Frontal cortex (tissue), 4 donors: ENCODE measurements around the gene LPP. TPM values are rescaled to one million over a fixed set of nuclear protein-coding genes. Genes with fewer than 3 reads are reported as not detected.
"Not testable (repeated sequence)": the region's sequence is repeated elsewhere in the genome, so short reads cannot be mapped to it uniquely, and the experiment has no call there.

Source experiments
- DNase-seq, 2 donors: peaks; one replicate each; pipeline ENCODE4 v3.0.0; 2012; ENCODE audit warnings: low spot score in 2 of 2
- FAIRE-seq: peaks from 2 replicates; lab custom pipeline; 2012; peaks lifted over from hg19 to GRCh38; lab: Jason Lieb, UNC
- total RNA-seq: library from RNA; depleted of rRNA; stranded (reverse); fragments of >200 nt; gene quantifications from one replicate; pipeline ENCODE4 v1.2.3, GENCODE V29; 2014
- donor health status: control.
- donor health status: control.
- donor health status: control.

The LPP gene
- total RNA-seq, 1 donor from 2014 or later = 6.5 TPM

DNA sequence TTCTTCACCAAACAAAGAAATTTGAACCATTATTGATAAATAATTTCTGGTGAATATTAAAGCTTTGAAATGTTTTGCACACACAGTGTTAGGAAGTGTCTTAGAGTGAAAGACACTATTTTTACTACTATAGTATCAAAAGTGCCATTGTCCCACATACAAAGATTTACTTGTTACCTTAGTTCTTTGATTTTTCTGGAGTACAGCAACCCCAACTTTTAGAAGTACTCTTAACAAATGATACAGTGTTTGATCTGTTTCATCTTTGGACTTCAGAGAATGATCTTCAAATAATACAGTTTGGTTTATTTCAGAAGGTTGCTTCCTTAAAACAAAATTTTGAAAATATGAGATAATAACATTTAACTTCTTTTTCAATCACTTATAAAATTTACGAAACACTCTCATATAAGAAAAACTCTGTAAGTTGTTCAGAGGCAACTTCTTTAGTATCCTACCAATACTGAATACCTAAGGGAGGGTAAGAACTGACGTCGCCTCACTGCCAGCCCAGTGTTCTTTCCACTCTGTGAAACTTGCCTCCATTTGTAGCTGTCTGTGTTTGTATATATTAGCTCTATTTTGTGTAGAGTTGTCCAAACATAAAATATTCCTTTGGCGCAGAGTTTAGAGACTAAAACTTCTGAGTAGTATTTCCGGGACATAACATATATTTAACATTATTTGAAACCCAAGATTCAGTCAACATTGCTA lies 464.2 kb downstream of the LPP start:
- DNase-seq (no peak), FAIRE-seq (no peak)

GRCh38 chr3:188620752-188621151 lies 466.8 kb downstream of the LPP start:
- DNase-seq (no peak), FAIRE-seq (no peak)

- no peak for DNase-seq
- no peak for FAIRE-seq
Observed at GRCh38 chr3:188624384-188624783, 470.4 kb downstream of the LPP start.

DNA sequence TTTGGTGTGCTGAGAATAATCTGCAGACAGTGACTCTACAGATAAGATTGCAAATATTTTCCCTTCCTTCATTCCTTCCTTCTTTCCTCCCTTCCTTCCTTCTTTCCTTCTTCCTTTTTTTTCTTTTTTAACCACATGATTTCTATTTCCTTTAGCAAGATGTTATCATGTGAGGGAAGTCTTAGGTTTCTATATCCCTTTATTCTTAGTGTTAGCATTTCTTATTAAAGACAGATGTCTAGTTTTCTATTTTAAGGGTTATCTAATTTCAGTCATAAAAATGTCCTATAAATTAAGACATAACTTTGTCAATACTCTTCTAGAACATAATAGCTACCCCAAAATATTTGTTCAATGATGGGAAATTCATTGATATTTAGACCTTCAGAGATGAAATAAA lies 470.9 kb downstream of the LPP start:
- no peak for FAIRE-seq

GRCh38 chr3:188627652-188628051 lies 473.7 kb downstream of the LPP start:
- DNase-seq (no peak), FAIRE-seq (no peak)

More for the DNA sequence above, 470.9 kb downstream of the LPP start:
- no peak for DNase-seq

GRCh38 chr3:188631291-188632010 lies 477.5 kb downstream of the LPP start:
- FAIRE-seq = no peak

GRCh38 chr3:188633206-188633605 lies 479.2 kb downstream of the LPP start:
- DNase-seq = no peak
- FAIRE-seq = no peak

More at GRCh38 chr3:188631291-188632010, 477.5 kb downstream of the LPP start:
- DNase-seq = no peak

DNA sequence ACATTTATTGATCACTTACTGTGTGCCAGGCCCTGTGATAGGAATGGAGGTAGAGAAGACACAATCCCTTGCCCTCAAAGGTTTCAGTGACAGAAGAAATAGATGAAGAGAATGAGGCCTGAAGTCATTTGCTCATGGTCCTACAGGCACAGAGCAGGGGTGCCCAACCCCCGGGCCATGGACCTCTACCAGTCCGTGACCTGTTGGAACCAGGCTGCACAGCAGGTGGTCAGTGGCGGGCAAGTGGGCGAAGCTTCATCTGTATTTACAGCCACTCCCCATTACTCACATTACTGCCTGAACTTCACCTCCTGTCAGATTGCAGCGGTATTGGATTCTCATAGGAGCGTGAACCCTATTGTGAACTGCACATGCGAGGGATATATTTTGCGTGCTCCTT lies 480.3 kb downstream of the LPP start:
- DNase-seq (no peak), FAIRE-seq (no peak)

DNA sequence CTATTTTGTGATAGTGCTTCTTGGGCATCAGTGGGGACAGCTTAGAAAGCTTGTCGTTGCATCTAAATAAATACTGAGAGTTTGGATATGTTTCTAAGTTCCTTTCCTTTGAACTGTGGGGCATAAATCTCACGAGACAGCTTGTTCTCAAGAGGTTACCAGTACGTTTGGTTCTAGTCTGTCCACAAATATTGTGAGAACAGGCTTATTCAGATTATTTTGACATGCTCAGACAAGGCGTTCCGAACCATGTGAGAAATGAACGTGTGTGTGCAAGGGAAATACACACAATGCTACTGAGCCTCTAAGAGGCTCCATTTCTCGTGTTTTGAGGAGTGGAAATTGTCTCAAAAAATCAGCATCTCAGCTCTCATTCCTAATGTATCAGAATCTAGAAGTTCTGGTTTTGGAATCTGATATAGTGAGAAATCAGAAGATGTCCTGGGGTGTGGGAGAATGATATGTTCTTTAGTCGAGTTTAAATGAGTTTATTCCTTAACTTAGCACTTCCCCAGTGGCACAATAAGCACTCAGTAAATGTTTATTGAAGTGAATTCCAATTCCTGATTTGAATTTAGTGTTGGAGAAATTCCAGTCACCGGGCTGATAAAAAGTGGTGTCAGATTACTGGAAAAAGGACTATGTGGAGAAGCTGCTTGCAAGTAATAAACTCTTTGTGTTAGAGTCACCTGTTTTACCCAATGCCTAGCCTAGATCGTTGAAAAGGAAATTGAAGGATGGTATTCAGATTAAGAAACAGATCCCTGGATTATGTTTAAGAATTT lies 481.5 kb downstream of the LPP start:
- no peak for FAIRE-seq
- DNase-seq = no peak

DNA sequence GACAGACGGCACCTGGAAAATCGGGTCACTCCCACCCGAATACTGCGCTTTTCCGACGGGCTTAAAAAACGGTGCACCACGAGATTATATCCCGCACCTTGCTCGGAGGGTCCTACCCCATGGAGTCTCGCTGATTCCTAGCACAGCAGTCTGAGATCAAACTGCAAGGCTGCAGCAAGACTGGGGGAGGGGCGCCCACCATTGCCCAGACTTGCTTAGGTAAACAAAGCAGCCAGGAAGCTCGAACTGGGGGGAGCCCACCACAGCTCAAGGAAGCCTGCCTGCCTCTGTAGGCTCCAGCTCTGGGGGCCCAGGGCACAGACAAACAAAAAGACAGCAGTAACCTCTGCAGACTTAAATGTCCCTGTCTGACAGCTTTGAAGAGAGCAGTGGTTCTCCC lies 482.3 kb downstream of the LPP start:
- not testable (repeated sequence) for FAIRE-seq, DNase-seq

GRCh38 chr3:188641076-188641475 lies 487.1 kb downstream of the LPP start:
- no peak for FAIRE-seq

DNA sequence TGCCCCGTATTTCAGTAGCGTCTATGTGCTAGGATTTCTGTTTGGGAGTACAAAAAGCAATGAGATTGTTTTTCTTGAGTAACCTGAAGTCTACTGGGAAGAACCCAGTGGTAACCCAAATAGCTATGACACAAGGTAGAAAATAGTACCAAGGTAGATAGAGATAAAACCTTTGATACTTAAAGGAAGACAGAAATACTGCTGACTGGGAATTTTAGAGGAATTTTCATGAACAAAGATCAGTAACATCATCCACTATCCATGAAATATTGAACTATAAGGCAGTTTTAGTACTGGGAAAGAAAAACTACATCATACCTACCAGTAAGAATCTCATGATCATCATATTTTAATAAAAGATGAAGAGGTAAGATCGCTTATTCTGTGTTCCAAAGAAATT lies 489.8 kb downstream of the LPP start:
- no peak for FAIRE-seq
- no peak for DNase-seq

More at GRCh38 chr3:188641076-188641475, 487.1 kb downstream of the LPP start:
- no peak for DNase-seq

DNA sequence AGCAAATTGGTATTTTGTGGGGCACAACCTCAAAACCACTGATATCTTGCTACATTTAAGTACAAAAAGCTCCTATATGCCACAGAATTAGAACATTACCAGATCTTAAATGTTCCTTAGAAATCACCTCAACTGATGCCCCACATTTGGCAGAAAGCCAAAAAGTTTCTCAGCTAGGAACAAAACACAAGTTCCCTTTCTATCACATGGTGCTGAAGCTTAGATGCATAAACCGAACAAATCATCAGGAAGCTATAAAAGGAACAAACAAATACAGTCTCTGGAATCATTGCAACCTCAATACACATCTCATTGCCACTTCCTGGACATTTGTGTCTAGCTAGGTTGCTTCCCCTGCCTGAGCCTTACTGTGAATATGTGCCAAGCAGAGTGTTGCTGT lies 492.6 kb downstream of the LPP start:
- DNase-seq = no peak
- no peak for FAIRE-seq

DNA sequence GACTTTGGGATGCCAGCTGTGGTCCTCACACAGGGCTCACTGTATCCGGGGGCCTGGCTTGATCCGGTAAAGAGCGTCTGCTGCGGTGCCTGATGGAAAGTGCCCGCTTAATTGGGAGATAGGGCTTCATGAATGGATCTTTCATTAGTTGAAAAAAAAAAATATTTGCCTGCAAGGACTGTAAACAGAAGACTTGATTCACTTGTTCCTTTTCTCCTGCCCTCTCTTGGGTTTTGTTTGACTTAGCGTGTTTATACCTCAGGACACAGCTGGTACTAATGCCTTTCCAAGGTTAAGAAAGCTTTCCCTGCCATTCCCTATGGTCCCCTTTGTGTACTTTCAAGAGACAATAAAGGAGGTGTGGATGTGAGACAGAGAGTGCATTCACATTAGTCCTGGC lies 493.3 kb downstream of the LPP start:
- DNase-seq = no peak
- no peak for FAIRE-seq

GRCh38 chr3:188649521-188649920 lies 495.6 kb downstream of the LPP start:
- no peak for DNase-seq
- FAIRE-seq = no peak

DNA sequence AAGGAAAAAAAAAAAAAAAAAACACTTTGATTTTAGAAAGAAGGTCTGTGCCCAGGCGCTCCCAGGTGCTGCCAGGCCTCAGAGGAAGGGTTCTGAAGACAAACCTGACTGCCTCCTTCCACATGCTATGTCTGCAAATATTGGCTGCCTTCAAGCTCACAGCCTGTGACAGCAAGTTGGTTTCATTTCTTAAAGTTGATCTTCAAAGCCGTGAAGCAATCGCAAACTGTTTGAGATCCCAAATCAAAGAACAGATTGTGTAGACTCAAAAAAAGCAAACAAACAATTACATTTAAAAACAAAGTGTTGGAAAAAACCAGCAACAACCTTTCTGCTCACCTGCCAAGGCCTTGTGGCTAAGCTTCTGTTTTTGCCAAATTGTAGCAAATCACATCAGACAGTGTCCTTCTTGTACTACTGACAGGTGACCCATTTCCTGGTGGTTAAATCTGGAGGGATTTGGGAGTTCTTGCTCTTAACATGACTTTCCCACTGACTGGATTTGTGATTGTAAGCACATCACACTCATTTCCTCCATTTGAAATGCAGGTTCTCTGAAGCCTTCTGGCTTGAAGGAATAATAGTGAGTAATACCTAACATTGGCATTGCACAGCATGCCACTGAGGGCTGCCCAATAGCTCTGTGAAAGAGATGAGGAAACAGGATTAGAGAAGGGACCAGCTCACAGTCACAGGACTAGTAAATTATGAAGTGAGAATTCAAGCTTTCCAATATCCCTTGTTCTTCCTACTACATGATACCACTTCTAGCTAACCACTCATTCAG lies 502.4 kb downstream of the LPP start:
- DNase-seq (no peak), FAIRE-seq (no peak)

GRCh38 chr3:188658606-188659005 lies 504.6 kb downstream of the LPP start:
- no peak for FAIRE-seq
- DNase-seq = no peak

DNA sequence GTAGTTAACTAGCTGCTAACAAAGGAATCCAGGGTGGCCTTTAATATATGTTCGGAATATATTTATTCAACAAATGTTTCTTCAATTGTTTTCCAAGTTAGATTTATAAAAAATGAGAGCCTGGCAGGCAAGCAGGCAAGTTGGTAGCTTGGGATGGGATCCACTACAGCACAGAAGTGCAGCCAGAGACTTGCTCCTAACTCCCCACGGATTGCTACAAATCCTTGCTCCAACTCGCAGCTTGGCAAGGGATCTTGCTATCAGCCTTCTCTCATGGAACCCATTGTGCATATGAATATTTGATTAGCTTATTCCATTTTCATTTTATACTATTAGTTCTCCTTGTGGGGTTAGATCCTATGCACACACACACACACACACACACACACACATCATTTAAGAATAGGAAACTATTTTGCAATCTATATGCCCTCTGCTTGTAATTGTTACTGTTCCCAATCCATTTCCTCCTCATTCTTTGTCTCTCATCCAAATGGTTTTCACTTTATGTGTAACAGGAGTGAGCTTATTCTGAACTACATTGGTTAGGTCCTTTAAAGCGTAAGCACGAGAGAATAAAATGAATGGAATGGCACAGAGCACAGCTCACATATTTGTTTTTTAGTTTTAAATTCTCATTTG lies 505.6 kb downstream of the LPP start:
- FAIRE-seq (no peak), DNase-seq (no peak)

DNA sequence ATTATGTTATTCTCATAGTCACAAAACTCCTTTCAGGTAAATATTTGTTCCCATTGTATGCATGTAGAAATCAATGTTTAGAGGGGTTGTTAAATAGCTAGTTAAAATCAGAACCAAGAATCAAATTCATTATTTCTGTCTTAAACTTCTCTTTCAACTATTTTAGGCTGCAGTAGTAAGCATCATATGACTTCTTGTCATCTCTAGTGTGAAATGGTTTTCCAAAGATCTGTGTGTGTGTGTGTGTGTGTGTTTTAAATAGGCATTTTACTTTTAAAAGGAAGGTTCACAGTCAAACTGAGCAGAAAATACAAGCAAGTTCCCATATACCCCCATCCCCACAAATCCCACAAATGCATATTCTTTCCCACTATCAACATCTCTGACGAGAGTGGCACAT lies 506.5 kb downstream of the LPP start:
- FAIRE-seq = no peak
- DNase-seq = no peak
